Effector memory CD4-positive, alpha-beta T cell (primary cell): Measurements from ENCODE around the gene GPC6.

Experiments
- DNase-seq, 3 donors: peaks; one replicate each; pipeline ENCODE4 v3.0.0-alpha.2; 2020
- H3K27ac ChIP-seq: 2 replicates; pipeline ENCODE4 v1.7.0; 2013; ENCODE audit warnings: mild to moderate bottlenecking, low read length, moderate library complexity; ENCODE audit not compliant: insufficient read depth, poor library complexity, severe bottlenecking
- H3K27me3 ChIP-seq: replicated peaks from 2 replicates; pipeline ENCODE4 v1.7.0; 2013; ENCODE audit warnings: mild to moderate bottlenecking, low read length; ENCODE audit not compliant: insufficient read depth, control insufficient read depth, poor library complexity, severe bottlenecking
- H3K36me3 ChIP-seq: 2 replicates; pipeline ENCODE4 v1.7.0; 2013; ENCODE audit warnings: mild to moderate bottlenecking, low read length, moderate library complexity; ENCODE audit not compliant: control insufficient read depth, insufficient read depth
- H3K4me1 ChIP-seq: 2 replicates; pipeline ENCODE4 v1.7.0; 2013; ENCODE audit warnings: low read length, mild to moderate bottlenecking; ENCODE audit not compliant: control insufficient read depth, insufficient read depth, poor library complexity, severe bottlenecking
- H3K4me3 ChIP-seq: 2 replicates; pipeline ENCODE4 v1.7.0; 2013; ENCODE audit warnings: low read length, low read depth, mild to moderate bottlenecking; ENCODE audit not compliant: insufficient read depth, poor library complexity, severe bottlenecking
- H3K9me3 ChIP-seq: 2 replicates; pipeline ENCODE4 v1.7.0; 2013; ENCODE audit warnings: mild to moderate bottlenecking, low read length, moderate library complexity; ENCODE audit not compliant: control insufficient read depth

The GPC6 gene

GRCh38 chr13:93266681-93267080 is 40.1 kb downstream of the GPC6 start:
- no peak overlapping the region for H3K4me3 ChIP-seq
- no peaks in the 10 kb centered on the region for H3K4me1 ChIP-seq
- no peak overlapping the region for H3K27ac ChIP-seq
- no peak for DNase-seq
- H3K36me3 ChIP-seq, result no peaks in the 10 kb centered on the region
- H3K9me3 ChIP-seq, result no peaks in the 10 kb centered on the region
- no peaks in the 10 kb centered on the region for H3K27me3 ChIP-seq

GRCh38 chr13:93268327-93269028 is 41.9 kb downstream of the GPC6 start:
- Histone ChIP-seq H3K27me3 (no peaks in the 10 kb centered on the region), H3K4me3 (no peak overlapping the region), H3K27ac (no peak overlapping the region), H3K4me1 (no peaks in the 10 kb centered on the region), H3K9me3 (no peaks in the 10 kb centered on the region), H3K36me3 (no peaks in the 10 kb centered on the region)
- no peak for DNase-seq

- H3K4me3 ChIP-seq, result no peak overlapping the region
- H3K4me1 ChIP-seq, result no peaks in the 10 kb centered on the region
- H3K36me3 ChIP-seq, result no peaks in the 10 kb centered on the region
- no peaks in the 10 kb centered on the region for H3K9me3 ChIP-seq
- no peak overlapping the region for H3K27ac ChIP-seq
- no peak for DNase-seq
- no peaks in the 10 kb centered on the region for H3K27me3 ChIP-seq
Measured at GRCh38 chr13:93270769-93271742, 44.4 kb downstream of the GPC6 start.

GRCh38 chr13:93279982-93280381 is 53.4 kb downstream of the GPC6 start:
- H3K4me1 ChIP-seq, result no peaks in the 10 kb centered on the region
- no peak for DNase-seq
- no peaks in the 10 kb centered on the region for H3K27me3 ChIP-seq
- no peak overlapping the region for H3K27ac ChIP-seq
- H3K36me3 ChIP-seq, result no peaks in the 10 kb centered on the region
- no peak overlapping the region for H3K4me3 ChIP-seq
- no peaks in the 10 kb centered on the region for H3K9me3 ChIP-seq

GRCh38 chr13:93280688-93281087 is 54.1 kb downstream of the GPC6 start:
- H3K27me3 ChIP-seq, result no peaks in the 10 kb centered on the region
- no peak overlapping the region for H3K4me3 ChIP-seq
- H3K4me1 ChIP-seq, result no peaks in the 10 kb centered on the region
- no peaks in the 10 kb centered on the region for H3K36me3 ChIP-seq
- no peak overlapping the region for H3K27ac ChIP-seq
- no peak for DNase-seq
- H3K9me3 ChIP-seq, result no peaks in the 10 kb centered on the region

GRCh38 chr13:93283255-93283654 is 56.6 kb downstream of the GPC6 start:
- H3K4me3 ChIP-seq, result no peak overlapping the region
- H3K4me1 ChIP-seq, result no peaks in the 10 kb centered on the region
- no peak for DNase-seq
- no peaks in the 10 kb centered on the region for H3K27me3 ChIP-seq
- no peak overlapping the region for H3K27ac ChIP-seq
- no peaks in the 10 kb centered on the region for H3K36me3 ChIP-seq
- H3K9me3 ChIP-seq, result no peaks in the 10 kb centered on the region

- no peaks in the 10 kb centered on the region for H3K36me3 ChIP-seq
- H3K27ac ChIP-seq, result no peak overlapping the region
- H3K4me3 ChIP-seq, result no peak overlapping the region
- no peak for DNase-seq
- no peaks in the 10 kb centered on the region for H3K4me1 ChIP-seq
- no peaks in the 10 kb centered on the region for H3K9me3 ChIP-seq
- no peaks in the 10 kb centered on the region for H3K27me3 ChIP-seq
Measured at GRCh38 chr13:93284064-93284463, 57.5 kb downstream of the GPC6 start.

GRCh38 chr13:93286047-93286446 is 59.4 kb downstream of the GPC6 start:
- H3K27me3 ChIP-seq, result no peaks in the 10 kb centered on the region
- no peaks in the 10 kb centered on the region for H3K4me1 ChIP-seq
- no peak overlapping the region for H3K27ac ChIP-seq
- H3K4me3 ChIP-seq, result no peak overlapping the region
- no peaks in the 10 kb centered on the region for H3K36me3 ChIP-seq
- no peak for DNase-seq
- no peaks in the 10 kb centered on the region for H3K9me3 ChIP-seq

- Histone ChIP-seq H3K4me3 (no peak overlapping the region), H3K27me3 (no peaks in the 10 kb centered on the region), H3K4me1 (no peaks in the 10 kb centered on the region), H3K27ac (no peak overlapping the region), H3K9me3 (no peaks in the 10 kb centered on the region), H3K36me3 (no peaks in the 10 kb centered on the region)
- DNase-seq, result no peak
Measured at GRCh38 chr13:93289053-93289452, 62.4 kb downstream of the GPC6 start.

- no peak overlapping the region for H3K27ac ChIP-seq
- H3K4me3 ChIP-seq, result no peak overlapping the region
- no peak for DNase-seq
- no peaks in the 10 kb centered on the region for H3K4me1 ChIP-seq
- no peaks in the 10 kb centered on the region for H3K27me3 ChIP-seq
- no peaks in the 10 kb centered on the region for H3K9me3 ChIP-seq
- no peaks in the 10 kb centered on the region for H3K36me3 ChIP-seq
Measured at GRCh38 chr13:93289842-93290241, 63.2 kb downstream of the GPC6 start.
